Astrocyte (in vitro differentiated cells and primary cell): ENCODE measurements around the gene BOD1L1. TPM values are rescaled to one million over a fixed set of nuclear protein-coding genes. Genes with fewer than 3 reads are reported as not detected.
A peak's percentile ranks its signal among the peaks of the same experiment; 100 is the strongest.

ENCODE experiments used
- DNase-seq: peaks from one replicate; pipeline ENCODE4 v3.0.0-alpha.2; 2010; ENCODE audit warnings: low read depth
- FAIRE-seq: peaks from 2 replicates; lab custom pipeline; 2011; peaks lifted over from hg19 to GRCh38; lab: Jason Lieb, UNC
- H2AFZ ChIP-seq: 2 replicates; pipeline ENCODE4 v1.6.0; 2012; ENCODE audit warnings: low read depth, low read length, inconsistent platforms
- H3K27ac ChIP-seq: 2 replicates; pipeline ENCODE4 v1.5.1; 2011; ENCODE audit warnings: low read depth, low read length, inconsistent platforms
- H3K27me3 ChIP-seq: 2 replicates; pipeline ENCODE4 v1.6.0; 2011; ENCODE audit warnings: low read length, inconsistent platforms; ENCODE audit not compliant: insufficient read depth
- H3K36me3 ChIP-seq: 2 replicates; pipeline ENCODE4 v1.5.1; 2011; ENCODE audit warnings: low read length, inconsistent platforms; ENCODE audit not compliant: insufficient read depth
- H3K4me1 ChIP-seq: 2 replicates; pipeline ENCODE4 v1.5.1; 2011; ENCODE audit warnings: low read length, inconsistent platforms; ENCODE audit not compliant: insufficient read depth
- H3K4me2 ChIP-seq: 2 replicates; pipeline ENCODE4 v1.6.0; 2012; ENCODE audit warnings: low read length, inconsistent platforms
- H3K4me3 ChIP-seq: 2 replicates; pipeline ENCODE4 v1.5.1; 2011; ENCODE audit warnings: low read depth, mild to moderate bottlenecking, low read length, inconsistent platforms; ENCODE audit not compliant: insufficient read depth
- H3K79me2 ChIP-seq: 2 replicates; pipeline ENCODE4 v1.6.0; 2012; ENCODE audit warnings: mild to moderate bottlenecking, low read length, inconsistent platforms; ENCODE audit not compliant: insufficient read depth
- H3K9ac ChIP-seq: 2 replicates; pipeline ENCODE4 v1.6.0; 2012; ENCODE audit warnings: mild to moderate bottlenecking, low read length, inconsistent platforms
- H3K9me3 ChIP-seq: 2 replicates; pipeline ENCODE4 v1.5.1; 2012; ENCODE audit warnings: low read depth, mild to moderate bottlenecking, low read length, inconsistent platforms; ENCODE audit not compliant: insufficient read depth
- H4K20me1 ChIP-seq: 2 replicates; pipeline ENCODE4 v1.6.0; 2012; ENCODE audit warnings: low read length, inconsistent platforms; ENCODE audit not compliant: insufficient read depth
- H3K27ac Mint-ChIP-seq: one replicate; pipeline ENCODE4 v1.8.0; 2021; ENCODE audit warnings: mild to moderate bottlenecking, mixed read lengths; ENCODE audit not compliant: unreplicated experiment
- H3K27me3 Mint-ChIP-seq: one replicate; pipeline ENCODE4 v1.8.0; 2021; ENCODE audit warnings: low read depth, mixed read lengths; ENCODE audit not compliant: unreplicated experiment
- H3K36me3 Mint-ChIP-seq: one replicate; pipeline ENCODE4 v1.8.0; 2021; ENCODE audit warnings: low read depth, mixed read lengths; ENCODE audit not compliant: unreplicated experiment
- H3K4me1 Mint-ChIP-seq: one replicate; pipeline ENCODE4 v1.8.0; 2021; ENCODE audit warnings: low read depth, mixed read lengths; ENCODE audit not compliant: unreplicated experiment
- H3K4me3 Mint-ChIP-seq: one replicate; pipeline ENCODE4 v1.8.0; 2021; ENCODE audit warnings: mild to moderate bottlenecking, moderate library complexity, mixed read lengths; ENCODE audit not compliant: unreplicated experiment
- H3K9me3 Mint-ChIP-seq: one replicate; pipeline ENCODE4 v1.8.0; 2021; ENCODE audit warnings: mild to moderate bottlenecking, mixed read lengths; ENCODE audit not compliant: unreplicated experiment
- EZH2 ChIP-seq: IDR thresholded peaks from 2 replicates; pipeline ENCODE4 v1.6.1; 2012; ENCODE audit warnings: mild to moderate bottlenecking, low read length, inconsistent platforms; ENCODE audit not compliant: insufficient read depth
- total RNA-seq: library from RNA; stranded (reverse); gene quantifications from 2 replicates; pipeline ENCODE4 v1.2.1, GENCODE V29; 2021
- TF ChIP-seq, protein P1 (sequence below): IDR thresholded peaks from 2 replicates; pipeline ENCODE4 v1.5.1; 2011; ENCODE audit warnings: low read depth, mild to moderate bottlenecking, inconsistent platforms, low read length, moderate library complexity; ENCODE audit not compliant: insufficient read depth

Gene BOD1L1
- total RNA-seq, 1 donor from 2014 or later: 47.2 TPM

DNA sequence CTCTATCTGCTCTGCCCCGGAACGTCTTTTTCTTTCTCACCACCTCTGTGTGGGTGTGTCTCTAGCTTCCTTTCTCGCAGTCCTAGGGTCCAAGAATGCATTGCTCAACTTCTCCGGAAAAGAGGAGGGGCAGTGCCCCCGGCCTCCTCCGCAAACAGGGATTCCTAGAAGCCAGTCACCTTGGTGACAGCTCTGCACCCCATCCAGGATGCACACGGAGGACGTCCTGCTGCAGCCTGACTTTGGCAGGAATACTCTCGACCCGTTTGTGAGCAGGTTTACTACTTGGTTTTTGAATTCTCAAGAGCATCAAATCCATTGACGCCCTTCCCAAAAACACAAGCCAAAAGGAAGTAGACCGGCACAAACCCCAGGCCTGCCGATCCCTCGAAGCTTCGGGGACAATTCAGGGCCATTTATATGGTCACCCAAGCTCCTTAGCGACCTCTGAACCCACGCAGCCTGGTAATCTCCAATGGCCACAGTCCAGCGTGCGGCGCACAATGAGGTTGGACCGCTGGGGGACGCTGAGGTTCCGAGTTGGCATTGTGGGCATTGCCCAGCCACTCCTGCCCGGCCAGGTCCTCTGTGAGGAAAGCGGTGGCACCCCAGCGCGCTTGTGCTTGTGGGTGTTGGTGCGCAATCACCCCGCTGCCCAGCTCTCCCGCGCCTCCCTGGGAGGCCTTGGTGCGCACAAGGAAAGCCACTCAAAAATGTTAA lies 93.0 kb downstream of the BOD1L1 start:
- H3K4me3 Mint-ChIP-seq: no peak overlapping the region
- peaks cover 18% of the 10 kb centered on the region for H3K9me3 ChIP-seq
- TF ChIP-seq, protein P1, sequence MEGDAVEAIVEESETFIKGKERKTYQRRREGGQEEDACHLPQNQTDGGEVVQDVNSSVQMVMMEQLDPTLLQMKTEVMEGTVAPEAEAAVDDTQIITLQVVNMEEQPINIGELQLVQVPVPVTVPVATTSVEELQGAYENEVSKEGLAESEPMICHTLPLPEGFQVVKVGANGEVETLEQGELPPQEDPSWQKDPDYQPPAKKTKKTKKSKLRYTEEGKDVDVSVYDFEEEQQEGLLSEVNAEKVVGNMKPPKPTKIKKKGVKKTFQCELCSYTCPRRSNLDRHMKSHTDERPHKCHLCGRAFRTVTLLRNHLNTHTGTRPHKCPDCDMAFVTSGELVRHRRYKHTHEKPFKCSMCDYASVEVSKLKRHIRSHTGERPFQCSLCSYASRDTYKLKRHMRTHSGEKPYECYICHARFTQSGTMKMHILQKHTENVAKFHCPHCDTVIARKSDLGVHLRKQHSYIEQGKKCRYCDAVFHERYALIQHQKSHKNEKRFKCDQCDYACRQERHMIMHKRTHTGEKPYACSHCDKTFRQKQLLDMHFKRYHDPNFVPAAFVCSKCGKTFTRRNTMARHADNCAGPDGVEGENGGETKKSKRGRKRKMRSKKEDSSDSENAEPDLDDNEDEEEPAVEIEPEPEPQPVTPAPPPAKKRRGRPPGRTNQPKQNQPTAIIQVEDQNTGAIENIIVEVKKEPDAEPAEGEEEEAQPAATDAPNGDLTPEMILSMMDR: no peak
- no peak for TF ChIP-seq EZH2
- H3K9ac ChIP-seq: no peak overlapping the region
- FAIRE-seq (no peak), DNase-seq (no peak)
- no peak overlapping the region for H3K4me3 ChIP-seq
- no peak overlapping the region for H3K4me2 ChIP-seq
- no peaks in the 10 kb centered on the region for H3K79me2 ChIP-seq
- H3K27me3 Mint-ChIP-seq: peaks cover 43% of the 10 kb centered on the region
- peaks cover 13% of the 10 kb centered on the region for H4K20me1 ChIP-seq
- no peak overlapping the region for H3K27ac ChIP-seq
- H3K36me3 ChIP-seq: no peaks in the 10 kb centered on the region
- peaks cover 5% of the 10 kb centered on the region for H3K36me3 Mint-ChIP-seq
- H3K4me1 Mint-ChIP-seq: peaks cover 5% of the 10 kb centered on the region
- peaks cover 99% of the 10 kb centered on the region for H3K27me3 ChIP-seq
- no peaks in the 10 kb centered on the region for H3K4me1 ChIP-seq
- peaks cover 12% of the 10 kb centered on the region for H3K9me3 Mint-ChIP-seq
- H3K27ac Mint-ChIP-seq: no peak overlapping the region
- no peak overlapping the region for H2AFZ ChIP-seq

DNA sequence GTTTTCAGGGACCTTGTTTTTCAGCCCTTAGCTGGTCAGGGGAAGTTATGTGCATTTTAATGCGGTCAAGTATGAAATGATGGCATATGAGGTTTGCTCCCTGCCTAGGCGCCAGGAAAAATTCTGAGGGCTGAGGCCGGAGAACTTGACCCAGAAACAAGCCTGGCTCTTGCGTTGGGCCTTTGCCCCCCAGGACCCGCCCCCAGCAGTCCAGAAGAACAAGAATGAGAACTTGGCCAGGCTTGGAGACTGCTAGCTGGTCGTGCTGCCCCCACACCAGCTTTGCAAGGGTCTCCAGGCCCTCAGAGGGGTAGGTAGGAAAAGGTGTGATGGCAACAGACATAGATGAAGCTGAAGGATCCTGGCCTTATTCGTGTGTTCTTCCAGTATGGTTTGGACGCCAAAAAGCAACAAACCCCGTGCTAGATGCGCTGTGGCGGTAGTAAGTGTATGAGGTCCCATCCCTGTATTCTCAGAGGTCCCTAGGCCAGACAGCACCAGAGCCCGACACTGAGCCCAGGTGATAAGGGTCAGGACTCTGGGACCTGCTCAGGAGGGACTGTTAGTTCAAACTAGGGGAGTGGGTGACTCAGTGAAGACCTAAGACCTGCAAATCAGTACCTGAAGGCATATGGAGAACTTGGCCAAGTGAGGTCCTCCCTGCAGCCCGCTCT lies 93.7 kb downstream of the BOD1L1 start:
- no peaks in the 10 kb centered on the region for H3K79me2 ChIP-seq
- Mint-ChIP-seq H3K27ac (no peak overlapping the region), H3K4me1 (peaks cover 5% of the 10 kb centered on the region), H3K36me3 (peaks cover 5% of the 10 kb centered on the region), H3K9me3 (peaks cover 12% of the 10 kb centered on the region), H3K27me3 (peaks cover 39% of the 10 kb centered on the region), H3K4me3 (no peak overlapping the region)
- FAIRE-seq (no peak), DNase-seq (no peak)
- no peak overlapping the region for H3K4me2 ChIP-seq
- no peaks in the 10 kb centered on the region for H3K36me3 ChIP-seq
- H3K4me3 ChIP-seq: no peak overlapping the region
- H4K20me1 ChIP-seq: peaks cover 13% of the 10 kb centered on the region
- H3K27me3 ChIP-seq: peaks cover 99% of the 10 kb centered on the region
- H3K27ac ChIP-seq: no peak overlapping the region
- peaks cover 18% of the 10 kb centered on the region for H3K9me3 ChIP-seq
- H3K9ac ChIP-seq: no peak overlapping the region
- TF ChIP-seq, protein P1: no peak
- peak; percentile 34 for TF ChIP-seq EZH2
- H2AFZ ChIP-seq: no peak overlapping the region
- no peaks in the 10 kb centered on the region for H3K4me1 ChIP-seq

DNA sequence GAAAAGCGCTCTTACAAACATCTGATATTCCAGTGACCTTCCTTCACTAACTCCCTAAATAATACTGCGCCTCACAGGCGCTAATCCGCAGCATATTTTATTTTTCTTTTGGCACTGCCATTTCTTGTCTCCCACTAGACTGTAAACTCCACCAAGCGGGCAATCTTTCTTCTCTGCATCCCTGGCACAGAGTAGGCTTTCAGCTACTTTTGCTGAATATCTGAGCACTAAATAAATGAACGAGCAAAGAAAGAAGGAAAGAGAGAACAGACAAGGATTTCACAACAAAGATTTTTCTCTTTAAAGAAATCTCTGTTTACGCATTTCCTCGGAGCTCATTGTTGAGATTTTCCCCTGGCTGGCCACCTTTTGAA lies 95.9 kb downstream of the BOD1L1 start:
- TF ChIP-seq, protein P1: no peak
- TF ChIP-seq EZH2: no peak
- DNase-seq: no peak
- Mint-ChIP-seq H3K36me3 (peaks cover under 1% of the 10 kb centered on the region), H3K27ac (no peak overlapping the region), H3K9me3 (peaks cover 3% of the 10 kb centered on the region), H3K4me3 (no peak overlapping the region), H3K27me3 (peaks cover 29% of the 10 kb centered on the region), H3K4me1 (peaks cover 5% of the 10 kb centered on the region)
- peaks cover 2% of the 10 kb centered on the region for H3K4me1 ChIP-seq
- H3K79me2 ChIP-seq: no peaks in the 10 kb centered on the region
- H3K9me3 ChIP-seq: no peaks in the 10 kb centered on the region
- H3K27ac ChIP-seq: no peak overlapping the region
- H3K27me3 ChIP-seq: peaks cover 98% of the 10 kb centered on the region
- H3K4me2 ChIP-seq: no peak overlapping the region
- H3K9ac ChIP-seq: no peak overlapping the region
- no peak overlapping the region for H3K4me3 ChIP-seq
- H2AFZ ChIP-seq: no peak overlapping the region
- peaks cover 9% of the 10 kb centered on the region for H4K20me1 ChIP-seq
- no peak for FAIRE-seq
- H3K36me3 ChIP-seq: no peaks in the 10 kb centered on the region
